NCI-H446 (cell line): ENCODE measurements around the gene PCNP.
"Not testable (repeated sequence)": the region's sequence is repeated elsewhere in the genome, so short reads cannot be mapped to it uniquely, and the experiment has no call there.

Experiments
- DNase-seq, 2 experiments: peaks; one replicate each; lab custom pipeline; 2025; lab: John Stamatoyannopoulos, UW

PCNP gene

DNA sequence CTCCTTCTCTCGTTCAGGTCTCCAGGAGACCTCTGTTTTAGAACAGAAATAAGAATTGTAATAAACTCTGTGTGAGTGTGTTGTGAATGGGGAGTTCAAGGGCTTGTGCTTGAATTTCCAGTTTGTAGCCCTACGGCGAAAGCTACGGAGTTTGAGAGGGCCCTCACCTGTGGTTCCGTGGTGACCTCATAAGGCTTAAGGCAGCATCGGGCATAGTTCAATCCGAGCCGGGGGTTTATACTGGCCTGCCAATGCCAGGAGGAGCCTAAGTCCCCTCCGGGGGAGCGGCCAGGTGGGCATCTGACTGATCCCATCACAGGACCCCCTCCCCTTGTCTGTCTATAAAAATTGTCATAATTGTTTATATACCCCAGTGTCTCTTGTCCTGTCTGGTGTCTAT, 59.2 kb downstream of the PCNP start:
- DNase-seq, result no peak

DNA sequence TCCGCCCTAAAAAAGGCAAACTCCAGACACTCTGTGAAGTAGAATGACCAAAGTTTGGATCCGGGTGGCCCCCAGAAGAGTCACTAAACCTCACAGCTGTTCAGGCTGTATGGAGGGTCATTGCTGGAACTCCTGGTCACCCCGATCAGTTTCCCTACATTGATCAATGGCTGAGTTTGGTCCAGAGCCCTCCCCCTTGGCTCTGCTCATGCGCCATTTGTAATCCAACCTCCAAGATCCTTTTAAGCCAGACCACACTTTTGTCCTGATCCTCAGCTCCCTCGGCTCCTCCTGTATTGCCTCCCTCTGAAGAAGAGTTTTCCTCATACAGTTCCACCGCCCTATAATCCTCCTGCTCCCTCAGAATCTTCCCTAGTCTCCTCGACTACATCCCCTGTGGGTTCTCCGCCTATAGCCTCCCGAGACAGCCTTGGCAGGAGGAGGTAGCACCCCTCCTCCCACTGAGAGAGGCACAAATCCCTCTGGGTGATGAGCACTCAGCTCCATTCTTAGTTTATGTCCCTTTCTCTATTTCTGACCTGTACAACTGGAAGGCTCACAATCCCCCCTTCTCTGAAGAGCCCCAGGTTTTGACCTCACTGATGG, 60.7 kb downstream of the PCNP start:
- no peak for DNase-seq

DNA sequence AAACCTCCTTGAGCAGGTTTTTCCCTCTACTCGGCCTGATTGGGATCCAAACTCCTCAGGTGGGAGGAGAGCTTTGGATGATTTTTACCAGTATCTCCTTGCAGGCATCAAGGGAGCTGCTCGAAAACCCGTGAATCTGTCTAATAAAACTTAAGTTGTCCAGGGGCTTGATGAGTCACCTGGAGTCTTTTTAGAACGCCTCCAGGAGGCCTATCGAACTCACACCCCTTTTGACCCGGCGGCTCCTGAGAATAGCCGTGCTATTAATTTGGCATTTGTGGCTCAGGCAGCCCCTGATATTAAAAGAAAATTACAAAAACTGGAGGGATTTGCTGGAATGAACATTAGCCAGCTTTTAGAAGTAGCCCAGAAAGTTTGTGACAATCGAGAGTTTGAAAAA, 61.4 kb downstream of the PCNP start:
- DNase-seq, result no peak

DNA sequence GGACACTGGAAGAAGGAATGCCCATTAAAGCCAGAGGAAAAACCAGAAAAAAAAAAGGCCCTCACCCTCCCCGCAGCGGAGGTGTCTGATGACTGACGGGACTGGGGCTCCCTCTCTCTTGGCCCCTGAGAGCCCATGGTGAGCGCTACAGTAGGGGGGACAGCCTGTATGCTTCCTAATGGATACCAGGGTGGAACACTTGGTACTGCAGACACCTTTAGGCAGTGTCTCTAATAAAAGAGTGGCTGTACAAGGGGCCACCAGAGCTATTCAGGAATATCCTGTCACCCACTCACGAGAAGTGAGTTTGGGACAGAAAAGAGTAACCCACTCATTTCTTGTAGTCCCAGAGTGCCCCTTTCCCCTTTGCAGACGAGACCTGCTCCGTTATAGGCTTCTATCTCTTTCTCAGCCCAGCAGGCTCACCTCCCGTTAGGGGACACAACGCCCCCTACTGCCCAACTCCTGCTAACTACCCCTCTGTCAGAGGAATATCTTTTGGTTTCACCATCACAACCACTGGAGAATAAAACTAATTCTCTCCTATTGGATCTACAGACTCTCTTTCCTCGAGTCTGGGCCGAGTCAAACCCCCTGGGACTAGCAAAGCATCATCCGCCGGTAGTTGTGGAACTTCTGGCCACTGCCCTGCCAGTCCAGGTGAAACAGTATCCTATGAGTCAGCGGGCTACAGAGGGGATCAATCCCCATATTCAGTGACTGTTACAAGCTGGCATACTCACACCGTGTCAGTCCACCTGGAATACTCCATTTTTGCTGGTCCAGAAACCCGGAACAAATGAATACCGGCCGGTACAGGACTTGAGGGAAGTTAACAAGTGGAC, 62.2 kb downstream of the PCNP start:
- DNase-seq, result peak in 1 of 2 experiments; percentile 64

DNA sequence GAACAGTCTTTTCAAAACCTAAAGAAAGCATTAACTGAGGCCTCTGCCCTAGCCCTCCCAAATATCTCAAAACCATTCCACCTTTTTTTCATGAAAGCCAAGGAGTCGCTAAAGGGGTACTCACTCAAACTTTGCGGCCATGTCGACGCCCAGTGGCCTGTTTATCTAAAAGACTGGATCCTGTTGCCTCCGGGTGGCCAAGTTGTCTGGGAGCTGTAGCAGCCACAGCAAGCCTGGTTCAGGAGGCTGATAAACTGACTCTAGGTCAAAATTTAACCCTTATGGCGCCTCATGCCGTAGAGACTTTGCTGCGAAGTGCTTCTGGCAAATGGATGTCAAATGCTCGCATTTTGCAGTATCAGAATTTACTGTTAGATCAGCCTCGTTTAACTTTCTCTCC, 63.5 kb downstream of the PCNP start:
- no peak for DNase-seq

DNA sequence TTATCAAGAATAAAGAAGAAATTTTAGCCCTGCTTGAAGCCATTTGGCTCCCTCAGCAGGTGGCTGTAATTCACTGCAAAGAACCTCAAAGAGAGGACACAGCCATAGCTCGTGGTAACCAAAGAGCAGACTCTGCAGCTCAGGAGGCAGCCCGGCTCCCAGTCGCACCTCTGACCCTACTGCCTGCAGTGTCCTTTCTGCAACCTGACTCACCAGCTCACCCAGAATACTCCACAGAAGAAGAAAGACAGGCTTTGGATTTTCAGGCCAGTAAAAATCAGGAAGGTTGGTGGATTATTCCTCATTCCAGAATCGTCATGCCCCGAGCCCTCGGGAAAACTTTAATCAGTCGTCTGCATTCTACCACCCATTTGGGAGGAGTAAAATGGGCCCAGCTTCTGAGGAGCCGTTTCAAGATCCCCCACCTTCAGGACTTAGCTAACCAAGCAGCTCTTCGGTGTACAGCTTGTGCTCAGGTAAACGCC, 64.3 kb downstream of the PCNP start:
- no peak for DNase-seq

DNA sequence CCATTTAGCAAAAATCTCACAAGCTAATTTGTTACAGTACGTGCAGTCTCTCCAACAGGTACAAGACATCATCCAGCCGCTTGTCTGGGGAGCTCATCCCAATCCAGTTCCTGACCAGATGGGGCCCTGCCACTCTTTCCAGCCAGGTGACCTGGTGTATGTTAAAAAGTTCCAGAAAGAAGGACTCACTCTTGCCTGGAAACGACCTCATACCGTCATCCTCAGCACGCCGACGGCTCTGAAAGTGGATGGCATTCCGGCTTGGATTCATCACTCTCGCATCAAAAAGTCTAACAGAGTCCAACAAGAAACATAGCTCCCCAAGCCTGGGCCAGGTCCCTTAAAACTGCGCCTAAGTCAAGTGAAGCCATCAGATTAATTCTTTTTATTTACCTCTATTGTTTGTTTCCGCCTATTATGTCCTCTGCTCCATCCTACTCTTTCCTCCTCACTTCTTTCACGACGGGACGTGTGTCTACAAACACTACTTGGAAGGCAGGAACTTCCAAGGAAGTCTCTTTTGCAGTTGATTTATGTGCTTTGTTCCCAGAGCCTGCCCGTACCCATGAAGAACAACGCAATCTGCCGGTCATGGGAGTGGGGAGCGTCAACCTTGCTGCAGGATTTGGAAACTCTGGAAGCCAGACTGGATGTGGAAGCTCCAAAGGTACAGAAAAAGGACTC, 65.4 kb downstream of the PCNP start:
- DNase-seq, result no peak

DNA sequence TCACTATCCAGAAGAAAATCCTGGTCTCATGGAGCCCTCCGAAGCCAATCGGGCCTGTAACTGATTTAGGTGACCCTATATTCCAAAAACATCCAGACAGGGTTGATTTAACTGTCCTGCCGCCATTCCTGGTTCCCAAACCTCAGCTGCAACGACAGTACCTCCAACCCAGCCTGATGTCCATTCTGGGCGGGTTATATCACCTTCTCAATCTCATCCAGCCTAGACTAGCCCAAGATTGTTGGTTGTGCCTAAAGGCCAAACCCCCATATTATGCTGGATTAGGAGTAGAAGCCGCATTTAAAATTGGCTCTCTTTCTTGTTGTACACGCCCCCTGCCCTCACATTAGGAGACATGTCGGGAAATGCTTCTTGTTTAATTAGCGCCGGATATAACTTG, 66.3 kb downstream of the PCNP start:
- no peak for DNase-seq

DNA sequence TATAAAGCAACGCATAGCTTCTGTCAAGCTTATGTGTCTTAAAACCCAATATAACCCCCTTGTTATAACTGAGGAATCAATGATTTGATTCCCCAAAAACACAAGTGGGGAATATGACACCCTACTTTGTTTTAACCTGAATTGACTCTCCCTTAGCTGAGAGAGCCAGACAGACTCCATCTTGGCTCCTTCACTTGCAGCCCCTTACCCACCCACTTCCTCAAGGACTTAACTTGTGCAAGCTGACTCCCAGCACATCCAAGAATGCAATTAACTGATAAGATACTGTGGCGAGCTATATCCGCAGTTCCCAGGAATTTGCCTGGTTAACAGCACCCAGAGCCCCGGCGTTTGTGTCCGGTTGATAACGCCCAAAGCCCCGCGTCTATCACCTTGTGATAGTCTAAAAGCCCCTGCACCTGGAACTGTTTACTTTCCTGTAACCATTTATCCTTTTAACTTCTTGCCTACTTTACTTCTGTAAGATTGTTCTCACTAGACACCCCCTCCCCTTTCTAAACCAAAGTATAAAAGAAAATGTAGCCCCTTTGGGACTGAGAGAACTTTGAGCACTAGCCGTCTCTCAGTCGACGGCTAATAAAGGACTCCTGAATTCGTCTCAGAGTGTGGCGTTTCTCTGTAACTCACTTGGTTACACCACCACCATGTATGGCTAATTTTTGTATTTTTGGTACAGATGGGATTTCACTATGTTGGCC, 67.6 kb downstream of the PCNP start:
- DNase-seq, result not testable (repeated sequence)

DNA sequence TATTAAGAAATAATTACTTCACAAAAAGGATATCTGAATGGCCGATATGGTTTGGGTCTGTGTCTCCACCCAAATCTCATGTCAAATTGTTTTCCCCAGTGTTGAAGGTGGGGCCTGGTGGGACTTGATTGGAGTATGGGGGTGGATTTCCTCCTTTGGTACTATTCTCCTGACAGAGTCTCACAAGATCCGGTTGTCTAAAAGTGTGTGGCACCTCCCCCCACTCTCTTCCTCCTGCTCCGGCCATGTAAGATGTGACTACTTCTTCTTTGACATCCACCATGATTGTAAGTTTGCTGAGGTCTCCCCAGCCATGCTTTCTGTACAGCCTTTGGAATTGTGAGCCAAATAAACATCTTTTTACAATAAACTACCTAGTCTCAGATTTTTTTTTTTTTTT, 68.5 kb downstream of the PCNP start:
- DNase-seq, result no peak

DNA sequence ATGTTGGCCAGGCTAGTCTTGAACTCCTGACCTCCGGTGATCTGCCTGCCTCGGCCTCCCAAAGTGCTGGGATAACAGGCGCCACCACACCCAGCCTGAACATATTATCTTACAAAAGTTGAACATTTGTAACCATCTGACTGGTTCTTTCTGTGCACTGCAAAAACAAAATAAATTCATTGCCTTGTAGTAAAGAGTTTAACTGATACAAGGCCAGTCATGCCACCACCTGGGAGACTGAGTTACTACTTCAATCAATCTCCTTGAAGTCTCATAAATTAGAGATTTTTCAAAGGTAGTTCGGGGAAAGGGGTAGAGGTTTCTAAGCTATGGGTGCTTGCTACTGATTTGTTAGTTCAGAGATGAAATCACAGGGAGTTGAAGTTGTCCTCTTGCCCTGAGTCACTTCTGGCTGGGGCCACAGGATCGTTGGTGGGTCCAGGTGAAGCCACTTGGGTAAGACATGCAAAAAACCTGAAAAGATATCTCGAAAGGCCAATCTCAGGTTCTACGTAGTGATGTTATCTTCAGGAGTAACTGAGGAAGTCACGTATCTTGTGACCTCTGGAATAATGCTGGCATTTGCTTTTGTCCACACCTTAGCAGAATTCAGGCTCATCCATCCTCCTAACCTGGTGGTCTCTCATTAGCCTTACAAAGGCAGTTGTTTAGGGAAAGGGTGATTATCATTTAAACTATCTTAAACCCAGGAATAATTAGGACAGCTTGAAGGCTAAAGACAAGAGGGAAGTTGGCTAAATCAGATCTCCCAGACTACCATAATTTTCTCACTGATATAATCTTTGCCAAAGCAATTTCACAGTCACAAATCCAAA, 69.2 kb downstream of the PCNP start:
- DNase-seq, result no peak
